Endodermal cell (in vitro differentiated cells): ENCODE measurements around the gene C4A. TPM values are rescaled to one million over a fixed set of nuclear protein-coding genes. Genes with fewer than 3 reads are reported as not detected.

Source experiments
- DNase-seq: peaks from one replicate; pipeline ENCODE4 v3.0.0-alpha.2; 2017
- H3K27ac ChIP-seq: 2 replicates; pipeline ENCODE4 v1.5.1; 2013; ENCODE audit warnings: mild to moderate bottlenecking, low read depth, low read length, moderate library complexity
- H3K27me3 ChIP-seq: 2 replicates; pipeline ENCODE4 v1.6.1; 2013; ENCODE audit warnings: mild to moderate bottlenecking, low read length, moderate library complexity; ENCODE audit not compliant: insufficient read depth, control insufficient read depth, poor library complexity, severe bottlenecking
- H3K36me3 ChIP-seq: 2 replicates; pipeline ENCODE4 v1.7.0; 2013; ENCODE audit warnings: mild to moderate bottlenecking, low read length, moderate library complexity; ENCODE audit not compliant: control insufficient read depth, insufficient read depth
- H3K4me1 ChIP-seq: one replicate; pipeline ENCODE4 v1.7.0; 2013; ENCODE audit warnings: low read length; ENCODE audit not compliant: control insufficient read depth, insufficient read depth
- H3K4me3 ChIP-seq: 2 replicates; pipeline ENCODE4 v1.5.1; 2013; ENCODE audit warnings: mild to moderate bottlenecking, low read length, moderate library complexity
- H3K9ac ChIP-seq: 2 replicates; pipeline ENCODE4 v1.6.1; 2013; ENCODE audit warnings: mild to moderate bottlenecking, low read length, moderate library complexity; ENCODE audit not compliant: poor library complexity, severe bottlenecking; ENCODE audit errors: extremely low read depth
- H3K9me3 ChIP-seq: 2 replicates; pipeline ENCODE4 v1.6.1; 2013; ENCODE audit warnings: mild to moderate bottlenecking, low read length, moderate library complexity; ENCODE audit not compliant: control insufficient read depth
- H3K27ac Mint-ChIP-seq: 2 replicates; pipeline ENCODE4 v1.8.0; 2020; ENCODE audit warnings: mixed read lengths
- H3K27me3 Mint-ChIP-seq: 2 replicates; pipeline ENCODE4 v1.8.0; 2021; ENCODE audit warnings: mild to moderate bottlenecking, mixed read lengths; ENCODE audit not compliant: insufficient read depth
- H3K36me3 Mint-ChIP-seq: 2 replicates; pipeline ENCODE4 v1.8.0; 2020; ENCODE audit warnings: low read depth, mixed read lengths
- H3K4me1 Mint-ChIP-seq: 2 replicates; pipeline ENCODE4 v1.8.0; 2020; ENCODE audit warnings: mixed read lengths
- H3K4me3 Mint-ChIP-seq: 2 replicates; pipeline ENCODE4 v1.8.0; 2020; ENCODE audit warnings: mild to moderate bottlenecking, moderate library complexity, mixed read lengths
- H3K9me3 Mint-ChIP-seq: 2 replicates; pipeline ENCODE4 v1.8.0; 2020; ENCODE audit warnings: mild to moderate bottlenecking, mixed read lengths
- WGBS, 2 experiments: methylation state at CpG; one replicate each; pipeline versions ENCODE4 v1.1.5 to v1.1.7; 2013; ENCODE audit warnings: missing lambda C conversion rate in 2 of 2, mixed read lengths in 1 of 2; ENCODE audit not compliant: insufficient coverage in 1 of 2, insufficient read length in 1 of 2; 5-methylcytosine and 5-hydroxymethylcytosine counted together
- total RNA-seq, 2 donors: library from RNA; stranded (reverse); fragmentation: NEBNext Ultra II Directional in 1 of 2; extraction: Animal tissue kit (Norgen Biotek cat#: 25700) in 1 of 2; gene quantifications; 2 replicates in 1 of 2; 3 replicates in 1 of 2; pipeline ENCODE4 v1.2.1, GENCODE V29; 2021
- TF ChIP-seq, protein P1 (sequence below): fragments of 200-600 bp; sonication (generic); conservative IDR thresholded peaks from 2 replicates; pipeline ENCODE4 v1.5.0; 2021; ENCODE audit warnings: antibody characterized with exemption, mild to moderate bottlenecking

Gene C4A
- total RNA-seq, 2 donors from 2014 or later = 4.5 to 6.2 TPM

DNA sequence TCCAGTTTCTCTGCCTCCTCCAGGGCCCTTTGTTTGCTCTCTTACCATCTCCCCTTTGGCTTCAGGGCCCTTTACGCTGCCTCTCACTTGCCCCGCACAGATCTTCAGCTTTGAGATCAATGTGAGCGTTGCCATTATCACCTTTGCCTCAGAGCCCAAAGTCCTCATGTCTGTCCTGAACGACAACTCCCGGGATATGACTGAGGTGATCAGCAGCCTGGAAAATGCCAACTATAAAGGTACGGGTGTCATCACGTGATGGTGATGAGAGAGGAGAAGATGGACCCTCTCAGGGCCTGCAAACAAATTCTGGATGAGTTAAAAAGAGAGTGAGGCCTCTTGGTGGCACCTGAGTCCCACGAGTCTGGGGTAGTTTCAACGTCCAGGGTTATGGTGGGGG lies 46.0 kb upstream of the C4A start:
- H3K9ac ChIP-seq = no peak overlapping the region
- peaks cover 28% of the 10 kb centered on the region for H3K27me3 Mint-ChIP-seq
- peaks cover 2% of the 10 kb centered on the region for H3K4me1 Mint-ChIP-seq

DNA sequence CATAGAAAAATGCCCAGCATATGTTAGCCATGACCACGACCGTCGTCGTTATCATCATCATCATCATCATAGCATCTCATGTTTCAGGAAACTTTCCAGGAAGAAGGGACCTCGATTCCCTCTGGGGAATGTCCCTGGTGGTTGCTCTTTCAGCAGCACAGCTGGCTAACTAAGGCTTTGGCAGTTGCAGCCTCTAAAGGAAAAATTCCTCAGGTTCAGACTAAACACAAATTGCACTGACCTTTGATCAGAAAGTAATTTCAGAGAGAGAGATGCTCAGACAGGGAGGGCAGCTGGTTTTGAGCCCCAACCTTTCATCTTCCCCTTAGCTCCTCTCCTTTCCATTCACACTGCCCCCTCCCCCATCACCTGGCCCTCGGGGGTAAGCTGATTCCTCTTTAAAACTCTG lies 41.6 kb upstream of the C4A start:
- peaks cover 46% of the 10 kb centered on the region for H3K27me3 Mint-ChIP-seq
- 26 to 64% methylated on average over 2 to 6 of the region's 6 CpGs for WGBS, 2 experiments
- H3K4me3 Mint-ChIP-seq = no peak overlapping the region
- Histone ChIP-seq H3K27me3 (peaks cover 32% of the 10 kb centered on the region), H3K36me3 (no peaks in the 10 kb centered on the region), H3K27ac (no peak overlapping the region), H3K4me1 (no peaks in the 10 kb centered on the region), H3K9ac (no peak overlapping the region), H3K9me3 (no peaks in the 10 kb centered on the region), H3K4me3 (no peak overlapping the region)
- no peak overlapping the region for H3K27ac Mint-ChIP-seq
- H3K36me3 Mint-ChIP-seq = no peaks in the 10 kb centered on the region
- peaks cover 2% of the 10 kb centered on the region for H3K4me1 Mint-ChIP-seq
- TF ChIP-seq, protein P1, sequence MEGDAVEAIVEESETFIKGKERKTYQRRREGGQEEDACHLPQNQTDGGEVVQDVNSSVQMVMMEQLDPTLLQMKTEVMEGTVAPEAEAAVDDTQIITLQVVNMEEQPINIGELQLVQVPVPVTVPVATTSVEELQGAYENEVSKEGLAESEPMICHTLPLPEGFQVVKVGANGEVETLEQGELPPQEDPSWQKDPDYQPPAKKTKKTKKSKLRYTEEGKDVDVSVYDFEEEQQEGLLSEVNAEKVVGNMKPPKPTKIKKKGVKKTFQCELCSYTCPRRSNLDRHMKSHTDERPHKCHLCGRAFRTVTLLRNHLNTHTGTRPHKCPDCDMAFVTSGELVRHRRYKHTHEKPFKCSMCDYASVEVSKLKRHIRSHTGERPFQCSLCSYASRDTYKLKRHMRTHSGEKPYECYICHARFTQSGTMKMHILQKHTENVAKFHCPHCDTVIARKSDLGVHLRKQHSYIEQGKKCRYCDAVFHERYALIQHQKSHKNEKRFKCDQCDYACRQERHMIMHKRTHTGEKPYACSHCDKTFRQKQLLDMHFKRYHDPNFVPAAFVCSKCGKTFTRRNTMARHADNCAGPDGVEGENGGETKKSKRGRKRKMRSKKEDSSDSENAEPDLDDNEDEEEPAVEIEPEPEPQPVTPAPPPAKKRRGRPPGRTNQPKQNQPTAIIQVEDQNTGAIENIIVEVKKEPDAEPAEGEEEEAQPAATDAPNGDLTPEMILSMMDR = peak; percentile 22
- H3K9me3 Mint-ChIP-seq = no peaks in the 10 kb centered on the region
- DNase-seq = no peak

More for the DNA sequence above, 46.0 kb upstream of the C4A start:
- H3K4me1 ChIP-seq = no peaks in the 10 kb centered on the region
- no peaks in the 10 kb centered on the region for H3K9me3 ChIP-seq
- H3K9me3 Mint-ChIP-seq = peaks cover 18% of the 10 kb centered on the region
- H3K27ac Mint-ChIP-seq = no peak overlapping the region
- TF ChIP-seq, protein P1 = no peak
- no peaks in the 10 kb centered on the region for H3K36me3 ChIP-seq
- no peaks in the 10 kb centered on the region for H3K36me3 Mint-ChIP-seq
- no peak for DNase-seq
- H3K4me3 Mint-ChIP-seq = no peak overlapping the region
- H3K4me3 ChIP-seq = no peak overlapping the region
- no peak overlapping the region for H3K27ac ChIP-seq
- WGBS, 2 experiments = 89 to 92% methylated on average over 9 of the region's 9 CpGs
- H3K27me3 ChIP-seq = peaks cover 4% of the 10 kb centered on the region

DNA sequence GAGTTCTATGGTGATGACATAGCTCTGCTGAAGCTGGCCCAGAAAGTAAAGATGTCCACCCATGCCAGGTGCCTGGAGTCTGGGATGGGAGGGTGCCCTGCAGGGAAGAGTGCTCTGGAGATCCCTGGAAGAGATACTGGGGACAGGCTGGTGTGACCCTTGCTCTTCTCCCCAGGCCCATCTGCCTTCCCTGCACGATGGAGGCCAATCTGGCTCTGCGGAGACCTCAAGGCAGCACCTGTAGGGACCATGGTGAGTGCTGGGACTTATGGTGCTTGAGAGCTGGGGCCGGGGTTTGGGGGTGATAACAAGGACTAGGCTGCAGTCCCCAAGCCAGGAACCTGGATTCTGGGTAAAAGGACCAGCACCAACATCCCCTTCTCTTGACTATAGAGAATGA lies 38.1 kb upstream of the C4A start:
- Mint-ChIP-seq H3K4me1 (peaks cover 2% of the 10 kb centered on the region), H3K36me3 (no peaks in the 10 kb centered on the region), H3K9me3 (no peaks in the 10 kb centered on the region), H3K27ac (no peak overlapping the region), H3K4me3 (no peak overlapping the region), H3K27me3 (peaks cover 71% of the 10 kb centered on the region)
- Histone ChIP-seq H3K4me1 (no peaks in the 10 kb centered on the region), H3K9ac (no peak overlapping the region), H3K9me3 (no peaks in the 10 kb centered on the region), H3K27ac (no peak overlapping the region), H3K36me3 (no peaks in the 10 kb centered on the region), H3K4me3 (no peak overlapping the region), H3K27me3 (peaks cover 46% of the 10 kb centered on the region)
- no peak for DNase-seq
- TF ChIP-seq, protein P1 = no peak
- WGBS, 2 experiments = 80 to 90% methylated on average over 1 to 3 of the region's 3 CpGs
